GM19463 (cell line): ENCODE data around the gene KCNQ4.

Experiments
- ATAC-seq: cut with Tn5 transposase; IDR thresholded peaks from one replicate; pipeline ENCODE4 v1.9.1; 2021; ENCODE audit warnings: mild to moderate bottlenecking, moderate library complexity; ENCODE audit not compliant: unreplicated experiment

KCNQ4 gene

GRCh38 chr1:40887652-40888051 lies 104.1 kb downstream of the KCNQ4 start:
- ATAC-seq = no peak
